ENCODE data around the gene PLEKHA7.
"Not testable (repeated sequence)": the region's sequence is repeated elsewhere in the genome, so short reads cannot be mapped to it uniquely, and the experiment has no call there.

The PLEKHA7 gene

DNA sequence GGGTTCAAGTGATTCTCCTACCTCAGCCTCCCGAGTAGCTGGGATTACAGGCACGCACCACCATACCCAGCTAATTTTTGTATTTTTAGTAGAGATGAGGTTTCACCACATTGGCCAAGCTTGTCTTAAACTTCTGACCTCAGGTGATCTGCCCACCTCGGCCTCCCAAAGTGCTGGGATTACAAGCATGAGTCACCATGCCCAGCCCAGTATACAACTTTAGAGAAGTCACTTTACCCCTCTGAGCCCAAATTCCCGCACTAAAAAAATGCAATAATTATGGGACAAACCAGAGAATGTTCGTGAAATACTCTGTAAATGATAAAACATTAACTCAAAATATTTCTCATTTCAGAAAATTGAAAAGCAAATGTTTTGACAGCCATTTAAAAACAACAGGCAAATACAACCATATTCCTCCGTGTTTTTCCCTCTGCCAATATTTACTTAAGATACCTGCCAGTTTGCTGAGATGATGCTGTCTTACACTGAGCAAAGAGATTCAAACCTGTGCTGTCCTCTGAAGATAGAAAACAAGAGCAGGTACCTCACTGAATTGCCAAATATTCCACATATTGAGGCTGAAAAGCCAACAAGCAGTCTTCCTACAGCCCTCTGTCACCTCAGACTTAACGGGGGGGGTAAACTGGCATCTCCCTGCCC, 9.6 kb downstream of the PLEKHA7 start:
- DNase-seq, result no peak

DNA sequence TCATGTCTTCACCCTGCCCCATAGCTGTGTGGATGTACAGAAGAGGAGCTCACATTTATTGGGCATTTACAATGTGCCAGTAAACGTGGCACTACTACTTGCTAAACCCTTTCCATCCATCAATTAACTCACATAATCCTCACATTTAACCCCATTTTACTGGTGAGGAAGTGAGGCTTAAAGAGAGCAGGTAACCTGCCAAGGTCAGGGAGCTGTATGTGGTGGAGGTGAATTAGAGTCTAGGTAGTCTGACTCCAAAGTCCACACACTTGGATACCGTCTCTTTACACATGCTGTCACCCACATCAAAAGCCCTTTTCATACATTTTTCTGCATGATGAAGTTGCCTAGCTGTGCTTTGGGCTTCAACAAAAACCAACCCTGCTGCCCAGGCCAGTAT, 10.8 kb downstream of the PLEKHA7 start:
- no peak for DNase-seq

DNA sequence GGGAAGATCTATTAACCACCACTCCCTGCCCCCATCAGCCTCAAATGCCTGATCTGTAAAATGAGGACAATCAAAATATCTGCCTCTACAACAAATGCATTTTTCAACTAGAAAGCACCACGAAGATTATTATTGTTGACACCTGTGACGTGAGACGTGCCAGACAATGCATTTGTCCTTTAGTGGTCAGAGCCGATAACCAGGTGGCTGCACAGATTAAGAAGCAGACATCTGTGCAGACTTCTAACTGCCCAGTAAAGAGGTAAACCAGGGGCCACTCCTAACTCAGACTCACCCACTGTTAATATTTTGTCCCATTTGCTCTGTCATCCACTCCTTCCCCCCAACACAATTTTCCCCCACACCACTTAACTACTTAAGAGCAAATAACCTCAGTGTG, 11.7 kb downstream of the PLEKHA7 start:
- no peak for DNase-seq

DNA sequence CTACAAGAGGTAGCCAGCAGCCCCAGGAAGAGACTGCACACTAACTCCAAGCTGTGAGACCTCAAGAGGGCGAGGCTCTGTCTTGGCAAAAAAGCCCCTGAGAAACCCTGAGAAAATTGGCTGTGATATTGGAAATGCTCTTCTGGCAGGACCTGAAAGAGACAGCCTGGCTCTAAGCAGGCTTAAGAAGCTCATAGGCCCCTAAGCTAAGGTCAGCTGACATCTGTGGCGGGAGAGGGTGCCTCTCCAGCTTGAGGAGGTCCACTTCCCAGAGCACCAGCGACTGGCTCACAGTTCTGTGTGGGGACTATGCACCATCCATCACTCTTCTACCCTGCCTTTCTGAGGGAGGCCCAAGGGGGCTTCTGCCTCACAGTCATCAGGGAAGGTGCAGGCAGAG, 12.4 kb downstream of the PLEKHA7 start:
- no peak for DNase-seq

DNA sequence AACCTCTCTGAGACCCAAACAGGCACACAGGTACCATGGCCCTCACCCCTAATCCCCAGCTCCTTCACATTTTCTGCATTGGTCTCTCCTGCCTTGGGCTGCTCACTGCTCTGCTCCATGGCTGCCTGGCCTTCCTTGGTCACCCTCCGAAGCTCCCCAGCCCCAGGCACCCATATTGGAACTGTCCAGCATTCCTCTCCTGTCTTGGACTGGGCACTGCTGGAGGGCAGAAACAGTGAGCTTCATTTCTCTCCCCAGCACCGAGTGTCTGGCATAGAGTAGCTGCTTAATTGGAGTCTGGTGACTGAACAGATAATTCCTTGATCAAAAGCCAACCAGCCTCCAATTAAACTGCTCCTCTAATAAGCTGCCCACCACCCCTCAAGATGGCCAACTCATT, 13.2 kb downstream of the PLEKHA7 start:
- no peak for DNase-seq

DNA sequence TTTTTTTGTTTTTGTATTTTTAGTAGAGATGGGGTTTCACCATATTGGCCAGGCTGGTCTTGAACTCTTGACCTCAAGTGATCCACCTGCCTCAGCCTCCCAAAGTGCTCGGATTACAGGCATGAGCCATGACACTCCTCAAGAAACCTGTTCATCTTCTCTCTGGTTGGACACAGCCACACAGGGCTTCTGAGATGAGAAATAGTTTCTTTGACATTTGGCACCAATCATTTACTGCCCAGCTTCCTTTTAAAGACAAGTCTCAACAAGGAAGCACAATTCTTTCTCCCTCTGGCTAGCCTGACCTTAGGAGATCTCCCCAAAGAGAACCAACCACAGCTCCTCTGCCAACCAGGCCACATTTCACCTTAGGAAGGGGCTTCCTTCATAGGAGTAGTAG, 14.0 kb downstream of the PLEKHA7 start:
- DNase-seq, result not testable (repeated sequence)

DNA sequence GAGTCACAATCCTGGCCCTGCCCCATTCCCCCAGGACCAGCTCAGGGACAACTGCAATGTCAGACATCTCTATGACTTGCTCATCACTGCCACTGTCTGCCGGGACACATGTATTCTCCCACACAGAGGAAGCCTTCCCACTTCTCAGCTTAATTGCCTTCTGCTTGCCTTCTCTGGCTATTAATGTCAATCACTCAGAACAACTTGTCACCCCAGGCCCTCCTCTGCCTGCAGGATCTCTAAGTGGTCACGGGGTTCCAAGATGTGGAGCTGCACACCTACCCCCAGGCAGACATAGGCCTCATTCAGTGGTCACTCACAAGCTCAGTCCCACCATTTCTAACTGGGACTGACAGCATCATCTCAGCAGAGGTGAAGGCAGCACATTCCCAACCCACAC, 15.1 kb downstream of the PLEKHA7 start:
- no peak for DNase-seq

DNA sequence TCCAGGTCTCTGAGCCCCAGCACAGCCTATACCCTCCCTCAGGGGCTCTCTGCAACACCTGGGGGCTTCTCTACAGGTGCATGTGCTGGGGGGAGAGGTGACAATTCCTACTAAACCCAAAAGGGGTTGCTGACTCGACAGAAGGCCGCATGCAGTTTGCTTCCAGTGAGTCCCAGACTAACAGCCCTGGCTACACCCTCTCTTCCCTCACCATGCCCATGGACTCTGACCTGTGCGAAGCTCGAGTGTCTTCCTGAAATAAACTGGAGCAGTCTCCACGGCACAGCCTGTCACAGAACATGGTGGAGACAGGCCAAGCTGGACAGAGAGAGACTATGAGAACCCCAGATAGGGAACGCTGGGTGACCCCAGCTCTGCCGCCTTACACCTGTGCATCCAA, 16.6 kb downstream of the PLEKHA7 start:
- DNase-seq, result no peak

DNA sequence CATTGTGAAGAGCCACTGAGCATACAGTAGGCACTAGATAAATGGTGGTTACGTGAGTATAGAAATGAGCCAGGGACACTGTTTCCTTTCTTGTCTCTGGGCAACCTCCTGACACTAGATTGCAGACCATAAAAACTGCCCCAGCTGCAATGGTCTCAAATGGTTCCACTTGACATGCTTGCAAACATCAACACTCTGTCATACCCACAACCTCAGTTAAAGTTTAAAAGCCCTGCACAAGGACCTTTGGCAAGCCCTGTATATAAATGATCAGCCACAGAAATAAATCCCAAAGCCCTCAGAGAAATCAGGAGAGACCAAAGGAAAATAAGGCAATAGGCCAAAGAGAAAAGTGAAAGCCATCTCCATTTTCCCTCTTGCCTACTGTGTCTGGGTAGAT, 20.7 kb downstream of the PLEKHA7 start:
- no peak for DNase-seq

DNA sequence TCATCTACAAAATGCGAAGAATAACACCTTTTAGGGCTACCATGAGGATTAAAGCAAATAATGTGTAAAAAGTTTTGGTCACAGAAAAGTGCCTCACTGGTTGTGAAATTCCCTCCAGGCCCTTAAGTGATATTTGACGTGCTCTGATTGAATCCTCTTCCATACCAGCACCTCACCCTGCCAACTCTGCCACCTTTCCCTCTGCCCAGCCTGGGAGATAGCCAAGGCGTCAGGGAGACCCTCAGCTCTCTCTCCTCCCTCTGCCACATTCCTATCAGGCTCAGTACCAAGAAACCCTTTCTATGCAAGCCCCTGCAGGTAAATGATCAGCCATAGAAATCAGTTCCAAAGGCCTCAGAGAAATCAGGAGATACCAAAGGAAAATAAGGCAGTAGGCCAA, 21.4 kb downstream of the PLEKHA7 start:
- DNase-seq, result no peak

DNA sequence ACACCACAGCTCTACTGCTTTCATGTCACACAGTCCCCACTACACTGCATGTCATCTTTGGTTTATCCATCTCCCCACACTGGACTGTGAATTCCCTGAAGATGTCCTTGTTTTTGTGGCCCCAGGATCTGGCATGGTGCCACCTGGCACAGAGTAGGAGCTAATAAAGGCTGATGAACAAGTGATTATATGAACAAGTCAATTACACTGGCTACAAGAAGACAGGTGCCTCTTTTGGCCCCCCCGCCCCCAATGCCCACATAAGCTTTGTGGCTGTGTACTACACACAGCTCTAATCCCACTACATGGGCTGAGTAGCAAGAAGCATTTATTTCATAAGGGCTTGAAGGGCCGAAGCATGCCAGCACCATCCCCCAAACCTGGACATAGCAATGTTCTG, 24.7 kb downstream of the PLEKHA7 start:
- DNase-seq, result no peak

DNA sequence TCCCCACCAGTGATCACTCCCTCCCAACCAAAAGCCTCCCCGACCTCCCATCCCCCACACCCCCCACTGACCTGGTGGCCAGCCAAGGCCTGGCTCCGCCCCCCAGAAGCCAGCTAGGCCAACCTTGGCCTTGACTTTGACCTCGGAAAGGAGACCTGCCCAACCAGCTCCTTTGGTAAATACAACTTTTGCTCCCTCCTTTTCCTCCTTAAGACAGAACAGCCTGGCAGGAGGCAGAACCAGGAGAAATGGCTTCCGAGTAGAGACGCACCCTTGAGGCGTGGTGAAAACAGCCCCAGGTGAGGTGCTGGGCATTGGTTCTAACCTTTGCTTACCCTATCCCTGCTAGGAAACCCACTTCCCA, 27.0 kb downstream of the PLEKHA7 start:
- DNase-seq, result no peak

DNA sequence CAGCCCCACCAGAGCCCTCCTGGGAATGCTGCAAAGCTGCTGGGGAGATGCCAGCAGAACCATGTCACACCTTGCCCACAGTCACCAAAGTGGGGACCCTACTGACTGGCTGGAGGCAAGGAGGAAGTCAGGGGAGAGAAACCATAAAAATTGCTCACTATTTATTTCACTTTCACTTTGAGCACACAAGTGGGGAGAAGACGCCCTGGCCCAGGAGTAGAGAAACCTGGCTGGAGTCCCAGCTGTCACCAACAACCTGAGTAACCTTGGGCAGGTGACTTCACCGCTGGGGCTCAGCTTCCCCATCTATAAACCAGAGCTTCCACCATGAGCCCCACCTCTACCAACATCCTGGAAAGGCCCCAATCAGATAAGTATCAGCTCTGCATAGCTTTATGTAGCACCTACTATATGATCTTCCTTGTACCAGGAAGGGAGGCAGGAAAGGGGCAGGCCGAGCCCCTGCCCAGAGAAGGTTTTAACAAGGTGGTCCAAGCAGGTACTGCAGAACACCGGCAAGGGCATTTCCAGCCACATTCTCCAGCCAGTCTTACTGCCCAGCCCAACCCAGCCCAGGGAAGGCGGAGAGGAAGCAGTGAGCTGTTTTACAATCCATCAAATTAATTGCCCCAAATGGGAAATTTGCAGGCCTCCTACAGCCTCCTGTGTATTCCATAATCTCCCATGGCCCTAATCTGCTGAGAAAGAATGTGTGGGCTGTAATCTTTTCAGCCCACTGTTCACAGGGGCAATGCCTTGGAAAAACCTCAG, 27.6 kb downstream of the PLEKHA7 start:
- DNase-seq, result no peak

DNA sequence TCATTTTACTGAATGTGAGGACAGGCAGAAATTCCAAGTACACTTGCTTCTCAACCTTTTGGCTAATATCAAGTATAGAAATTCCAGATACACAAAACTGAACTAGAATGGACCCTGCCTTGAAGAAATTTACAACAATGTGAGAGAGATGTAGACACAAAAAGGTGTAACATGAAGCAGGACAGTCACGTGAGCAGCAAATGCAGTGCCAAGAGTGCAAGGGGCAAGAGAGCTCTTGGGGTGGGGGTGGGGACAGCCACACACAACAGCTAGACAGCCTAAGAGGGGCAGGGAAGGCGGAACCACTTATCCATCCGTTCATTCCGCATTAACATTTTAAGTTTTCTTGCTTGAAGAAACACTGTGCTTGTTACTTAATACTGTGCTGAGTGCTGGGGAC, 28.9 kb downstream of the PLEKHA7 start:
- DNase-seq, result no peak

DNA sequence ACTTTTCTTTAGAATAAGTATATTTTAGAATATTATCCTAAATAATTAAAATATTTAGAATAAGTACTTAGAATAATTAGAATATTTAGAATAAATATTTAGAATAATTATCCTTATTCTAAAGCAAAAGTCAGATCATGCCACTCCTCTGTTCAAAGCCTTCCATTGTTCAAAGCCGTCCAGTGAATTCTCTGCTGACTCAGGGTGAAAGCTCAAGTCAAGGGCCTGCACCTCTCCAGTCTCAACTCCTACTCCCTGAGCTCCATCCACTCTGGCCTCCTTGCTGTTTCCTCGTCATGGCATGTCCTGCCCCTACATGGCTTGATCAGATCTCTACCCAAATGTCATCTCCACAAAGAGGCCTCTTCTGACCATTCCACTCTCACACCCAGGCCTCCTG, 30.0 kb downstream of the PLEKHA7 start:
- DNase-seq, result no peak

DNA sequence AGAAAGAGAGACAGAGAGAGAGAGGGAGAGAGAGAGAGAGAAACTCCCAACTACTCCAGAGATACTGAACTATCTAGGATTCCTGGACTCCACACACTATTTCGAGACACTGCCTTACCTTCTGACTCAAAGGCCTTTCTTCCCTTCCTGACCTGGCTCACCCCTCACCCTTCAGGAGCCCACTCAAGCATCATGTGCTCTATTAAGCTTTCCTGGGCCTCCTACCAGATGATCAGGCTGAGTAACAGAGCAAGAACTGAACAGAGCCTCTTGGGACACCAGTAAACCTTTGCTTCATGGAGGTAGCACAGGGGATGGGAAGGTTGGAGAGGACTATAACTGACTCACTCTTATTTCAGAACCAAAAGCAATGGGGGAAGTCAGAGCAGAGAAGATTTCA, 31.4 kb downstream of the PLEKHA7 start:
- no peak for DNase-seq

DNA sequence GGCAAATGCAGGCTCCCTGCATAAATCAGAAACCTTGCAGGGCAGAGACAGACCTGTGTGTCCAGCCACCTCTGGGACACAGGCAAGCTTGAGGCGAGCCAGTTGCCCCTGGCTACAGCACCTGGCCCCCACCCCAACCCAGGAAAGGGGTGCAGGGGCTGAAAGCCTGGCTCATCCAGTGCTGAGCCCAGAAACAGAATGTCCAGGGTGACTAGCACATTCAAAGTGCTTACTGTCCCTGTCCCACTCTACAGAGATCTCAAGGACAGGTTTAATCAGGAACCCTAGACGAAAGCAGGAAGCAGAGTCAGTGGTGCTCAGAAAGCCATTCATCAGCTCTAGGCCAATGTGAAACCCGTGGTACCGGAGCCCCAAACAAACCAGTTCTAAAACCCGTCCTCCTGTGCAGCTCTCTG, 31.9 kb downstream of the PLEKHA7 start:
- DNase-seq, result no peak

DNA sequence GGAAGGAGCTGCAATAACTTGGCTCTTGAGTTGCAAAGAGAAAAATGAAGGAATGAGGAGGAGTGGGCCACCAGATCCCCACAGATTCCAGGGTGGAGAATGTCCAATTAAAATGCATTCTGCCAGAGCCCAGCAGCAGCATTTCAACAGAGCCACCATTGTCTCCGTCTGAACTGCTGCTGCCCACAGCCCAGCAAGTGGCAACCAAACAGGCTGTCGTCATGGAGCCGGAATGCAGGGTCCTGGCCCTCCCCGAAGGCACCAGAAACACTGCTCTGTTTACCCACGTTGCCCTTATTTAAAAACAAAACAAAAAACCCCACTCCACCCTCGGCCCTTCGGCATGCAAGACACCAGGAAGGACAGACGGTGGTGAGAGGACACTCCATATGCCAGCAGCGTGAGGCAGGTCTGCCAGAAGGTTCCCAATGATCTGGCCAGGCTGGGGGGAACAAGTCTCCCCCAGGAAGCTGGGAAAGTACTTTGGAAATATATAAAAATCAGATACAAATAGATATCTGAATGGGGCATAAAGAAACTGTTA, 32.5 kb downstream of the PLEKHA7 start:
- no peak for DNase-seq

DNA sequence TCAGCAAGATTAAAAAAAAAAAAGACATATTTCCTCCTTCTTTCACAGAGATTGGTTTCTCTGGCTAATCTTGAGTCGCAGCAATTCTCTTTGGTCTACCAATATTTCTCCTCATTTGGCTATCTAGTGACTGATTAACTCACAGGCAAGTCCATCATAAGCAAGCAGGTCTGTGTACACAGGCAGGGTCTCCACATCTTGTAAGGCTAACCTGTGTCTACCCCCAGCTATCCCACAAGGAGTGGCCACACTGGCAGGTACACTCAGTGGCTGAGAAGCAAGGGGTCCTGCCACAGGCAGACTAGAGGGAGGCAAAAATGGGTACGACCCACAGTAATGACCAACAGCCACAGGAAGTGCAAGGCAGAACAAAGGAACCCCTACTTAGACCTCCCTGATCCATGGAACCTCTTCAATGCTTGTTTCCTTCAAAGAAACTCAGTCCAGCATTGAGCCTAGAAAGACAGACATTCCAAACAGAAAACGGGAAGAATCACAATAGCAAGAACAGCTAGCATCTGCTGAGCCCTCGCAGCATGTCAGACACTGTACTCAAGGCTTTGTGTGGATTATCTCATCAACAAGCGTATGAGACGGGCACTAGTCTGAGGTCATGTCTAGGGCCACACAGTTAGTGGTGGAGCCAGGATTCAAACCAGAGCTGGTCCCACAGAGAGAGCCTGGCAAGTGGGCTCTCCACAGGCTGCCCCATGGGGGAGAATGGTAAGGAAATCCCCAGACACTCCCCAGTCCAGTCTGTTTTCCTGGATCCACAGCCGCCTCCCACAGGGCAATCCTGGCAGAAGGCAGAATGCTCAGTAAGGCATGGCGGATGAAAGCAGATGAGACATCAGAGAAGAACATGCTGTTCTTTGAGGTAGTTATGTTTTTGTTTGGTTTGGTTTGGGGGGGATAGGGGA, 34.3 kb downstream of the PLEKHA7 start:
- DNase-seq, result no peak

DNA sequence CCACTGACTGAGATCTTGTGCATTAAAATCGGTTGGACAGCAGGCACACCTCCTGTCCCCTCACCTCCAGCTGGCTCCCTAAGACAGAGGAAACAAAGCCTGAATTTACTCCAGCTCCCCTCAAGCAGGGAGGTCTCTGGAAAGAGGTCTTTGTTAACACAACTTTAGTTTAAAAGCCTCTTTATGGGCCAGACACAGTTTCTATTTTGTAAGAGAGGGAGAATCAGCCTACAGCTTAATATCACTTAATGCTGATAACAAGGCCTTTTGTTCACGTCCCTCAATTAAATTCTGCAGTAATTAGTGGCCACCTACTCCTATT, 36.3 kb downstream of the PLEKHA7 start:
- DNase-seq, result no peak

DNA sequence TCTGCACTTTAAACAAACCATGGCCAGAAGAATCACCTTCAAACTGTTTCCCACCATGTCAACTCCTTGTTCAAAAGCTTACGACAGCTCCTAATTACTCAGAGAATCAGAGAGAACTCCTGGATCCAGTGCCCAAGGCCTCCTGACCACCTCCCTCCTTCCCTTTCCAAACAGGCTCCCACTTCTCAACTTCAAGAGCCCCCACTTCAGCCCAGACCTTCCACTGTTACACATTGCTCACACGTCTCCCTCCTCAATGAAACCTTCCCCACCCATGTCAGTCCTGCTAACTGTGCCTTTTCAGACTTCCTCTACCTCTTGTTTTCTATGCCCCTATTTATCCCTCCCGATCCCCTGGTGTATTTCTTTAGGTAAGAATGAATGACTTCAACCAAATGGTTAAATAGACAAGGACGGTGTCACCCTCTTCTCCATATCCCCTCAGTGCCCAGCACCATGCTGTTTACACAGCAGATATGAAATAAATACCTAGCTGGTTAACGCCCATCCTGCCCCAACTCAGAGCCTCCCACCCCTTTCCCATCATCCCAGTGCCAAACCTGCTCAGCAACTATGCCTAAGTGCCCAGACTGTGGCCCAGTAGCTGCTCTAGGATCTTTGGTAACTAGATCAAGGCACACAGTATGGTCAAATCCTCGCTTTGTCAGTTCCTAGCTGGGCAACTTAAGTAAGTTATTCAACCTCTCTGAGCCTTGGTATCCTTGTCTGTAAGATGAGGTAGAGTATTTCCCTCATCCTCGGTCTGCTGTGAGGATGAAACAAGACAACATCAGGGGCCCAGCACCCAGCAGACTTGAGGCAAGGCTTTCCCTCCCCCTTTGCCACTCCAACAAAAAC, 36.8 kb downstream of the PLEKHA7 start:
- no peak for DNase-seq

DNA sequence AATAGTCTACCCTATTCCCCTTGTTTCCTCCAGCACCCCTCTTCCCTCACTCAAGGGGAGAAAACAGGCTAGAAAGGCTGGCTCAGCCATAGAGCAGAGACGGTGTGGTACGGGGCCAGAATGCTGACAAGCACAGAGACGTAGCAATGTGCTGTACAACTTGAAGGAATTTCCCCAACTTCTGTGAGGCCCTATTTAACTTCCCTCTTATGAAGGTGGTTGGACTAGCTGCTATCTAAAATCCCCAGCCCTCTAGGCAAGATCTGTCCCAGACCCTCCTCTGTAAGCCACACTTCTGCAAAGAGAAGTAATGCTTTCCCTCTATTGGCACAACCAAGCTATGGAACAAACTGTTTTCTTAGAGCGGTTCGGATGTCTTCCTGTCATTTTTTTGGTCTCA, 37.8 kb downstream of the PLEKHA7 start:
- DNase-seq, result no peak

DNA sequence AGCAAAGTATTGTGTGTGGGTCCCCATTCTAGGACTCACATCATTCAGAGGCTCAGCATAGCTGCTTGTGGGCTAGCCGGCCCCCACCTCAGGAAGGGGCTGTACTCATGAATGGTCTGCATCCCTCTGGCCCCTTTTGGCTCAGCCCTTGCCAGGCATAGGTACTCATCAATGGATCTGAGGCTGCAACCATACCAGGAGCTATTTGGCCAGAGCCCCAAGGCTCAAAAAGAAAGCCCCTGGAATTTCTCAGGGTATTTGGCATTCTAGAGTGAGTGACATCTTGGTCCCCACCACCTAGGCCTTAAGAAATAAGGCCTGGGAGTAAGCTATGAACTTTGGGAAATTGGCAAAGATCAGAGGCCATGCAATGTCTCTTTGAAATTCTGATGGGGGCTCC, 38.3 kb downstream of the PLEKHA7 start:
- DNase-seq, result no peak

All from NCI-H1436 treated with DMSO at 0.1 percent for 48 hours (cell line).